K562 (cell line): Measurements from ENCODE around the gene SDHC. TPM values are rescaled to one million over a fixed set of nuclear protein-coding genes. Genes with fewer than 3 reads are reported as not detected.

Experiments
- CGGBP1 ChIP-seq: fragments of 250-450 bp; sonication (Bioruptor Pico); IDR thresholded peaks from 2 replicates; pipeline ENCODE4 v1.9.0; 2021; ENCODE audit warnings: mild to moderate bottlenecking
- E2F6 ChIP-seq, 2 experiments: IDR thresholded peaks; 2 replicates each; pipeline ENCODE4 v1.6.1; 2011; ENCODE audit warnings: borderline replicate concordance in 1 of 2, control low read depth in 1 of 2, low read depth in 1 of 2, low read length in 1 of 2, mild to moderate bottlenecking in 1 of 2, mixed read lengths in 1 of 2, moderate library complexity in 1 of 2; ENCODE audit not compliant: insufficient read depth in 1 of 2, insufficient read length in 1 of 2, poor library complexity in 1 of 2, severe bottlenecking in 1 of 2; ENCODE audit errors: extremely low read depth in 1 of 2
- ETV1 ChIP-seq: fragments of 450-650 bp; conservative IDR thresholded peaks from 2 replicates; pipeline ENCODE4 v1.6.1; 2016; ENCODE audit warnings: missing genetic modification characterization, control low read depth, low read depth, missing compliant biosample characterization
- GATAD2A ChIP-seq: fragments of 450-650 bp; IDR thresholded peaks from 2 replicates; pipeline ENCODE4 v1.6.1; 2017
- HNRNPLL ChIP-seq: fragments of 200-400 bp; formaldehyde crosslinking; IDR thresholded peaks from 2 replicates; pipeline ENCODE4 v1.6.1; 2017; ENCODE audit warnings: low read length, low read depth, mild to moderate bottlenecking; ENCODE audit not compliant: poor library complexity, severe bottlenecking
- IRF2 ChIP-seq: sonication (generic); formaldehyde crosslinking; IDR thresholded peaks from 2 replicates; pipeline ENCODE4 v1.8.1; 2022; ENCODE audit warnings: mild to moderate bottlenecking, missing genetic modification reagents
- MIER1 ChIP-seq: fragments of 450-650 bp; IDR thresholded peaks from 2 replicates; pipeline ENCODE4 v1.6.1; 2016; ENCODE audit warnings: antibody characterized with exemption, mild to moderate bottlenecking, low read depth
- MYNN ChIP-seq, 2 experiments: sonication (generic); formaldehyde crosslinking in 1 of 2; IDR thresholded peaks; 2 replicates each; pipeline versions ENCODE4 v1.5.0 to v1.6.1; 2016 to 2020; ENCODE audit warnings: antibody characterized with exemption in 1 of 2, missing genetic modification reagents in 1 of 2
- NFE2L1 ChIP-seq: fragments of 450-650 bp; IDR thresholded peaks from 2 replicates; pipeline ENCODE4 v1.6.1; 2016; ENCODE audit warnings: missing genetic modification characterization, low read depth, mild to moderate bottlenecking, missing compliant biosample characterization, moderate library complexity, borderline replicate concordance
- NFIC ChIP-seq: fragments of 450-650 bp; IDR thresholded peaks from 2 replicates; pipeline ENCODE4 v1.6.1; 2017; ENCODE audit warnings: mild to moderate bottlenecking, inconsistent platforms
- PHTF2 ChIP-seq: fragments of 250-450 bp; sonication (Bioruptor Pico); IDR thresholded peaks from 2 replicates; pipeline ENCODE4 v1.5.0; 2021; ENCODE audit warnings: mild to moderate bottlenecking
- RB1 ChIP-seq: fragments of 450-650 bp; IDR thresholded peaks from 2 replicates; pipeline ENCODE4 v1.6.1; 2017; ENCODE audit warnings: low read depth, mild to moderate bottlenecking
- RNF2 ChIP-seq: sonication (generic); IDR thresholded peaks from 2 replicates; pipeline ENCODE4 v1.6.1; 2016
- SAP30 ChIP-seq: fragments of 200-600 bp; sonication (generic); IDR thresholded peaks from 2 replicates; pipeline ENCODE4 v1.6.1; 2012; ENCODE audit warnings: borderline replicate concordance, low read depth, mild to moderate bottlenecking, moderate library complexity, low read length, control low read depth, inconsistent platforms; ENCODE audit not compliant: insufficient read depth, poor library complexity, severe bottlenecking
- TFAP4 ChIP-seq: sonication (generic); formaldehyde crosslinking; IDR thresholded peaks from 2 replicates; pipeline ENCODE4 v1.8.0; 2022; ENCODE audit warnings: missing genetic modification reagents, mild to moderate bottlenecking, moderate library complexity, borderline replicate concordance
- ZNF121 ChIP-seq: sonication (generic); formaldehyde crosslinking; conservative IDR thresholded peaks from 2 replicates; pipeline ENCODE4 v1.8.0; 2022; ENCODE audit warnings: missing genetic modification reagents
- ZNF224 ChIP-seq: sonication (generic); formaldehyde crosslinking; IDR thresholded peaks from 2 replicates; pipeline ENCODE4 v1.8.0; 2022; ENCODE audit warnings: mild to moderate bottlenecking, missing genetic modification reagents
- ZNF24 ChIP-seq: fragments of 450-650 bp; IDR thresholded peaks from 2 replicates; pipeline ENCODE4 v1.6.1; 2016
- ZNF444 ChIP-seq: fragments of 250-450 bp; sonication (Bioruptor Pico); IDR thresholded peaks from 2 replicates; pipeline ENCODE4 v1.4.0; 2020; ENCODE audit warnings: mild to moderate bottlenecking, moderate library complexity
- ZNF592 ChIP-seq: fragments of 450-650 bp; IDR thresholded peaks from 2 replicates; pipeline ENCODE4 v1.6.1; 2017; ENCODE audit warnings: antibody characterized with exemption, mild to moderate bottlenecking
- ZNF75A ChIP-seq: fragments of 450-650 bp; formaldehyde crosslinking; IDR thresholded peaks from 2 replicates; pipeline ENCODE4 v1.4.0; 2020; ENCODE audit warnings: mild to moderate bottlenecking
- ZNF778 ChIP-seq: fragments of 450-650 bp; formaldehyde crosslinking; IDR thresholded peaks from 2 replicates; pipeline ENCODE4 v1.4.0; 2020; ENCODE audit warnings: mild to moderate bottlenecking, moderate library complexity
- polyA plus RNA-seq, 8 experiments: library from polyadenylated mRNA; depleted of rRNA in 4 of 8; stranded (reverse) in 5 of 8; unstranded in 3 of 8; fragments of >200 nt; fragmentation: Nextera tagmentation in 2 of 8; fragmentation: Illumina TruSeq in 1 of 8; extraction: Ambion mirVana in 2 of 8; extraction: Trizol in 1 of 8; gene quantifications; 2 replicates each; pipeline versions ENCODE4 v1.2.1 to v1.2.3, GENCODE V29; 2011 to 2014; ENCODE audit warnings: inconsistent platforms in 1 of 8, missing spikeins in 1 of 8
- total RNA-seq, 7 experiments: library from RNA; depleted of rRNA in 6 of 7; stranded (reverse); fragments of >200 nt in 6 of 7; fragmentation: Illumina TruSeq in 2 of 7; extraction: Trizol in 2 of 7; gene quantifications; 2 replicates each; pipeline versions ENCODE4 v1.2.1 to v1.2.3, GENCODE V29; 2011 to 2021; ENCODE audit warnings: low replicate concordance in 1 of 7

The SDHC gene
- total and polyA plus RNA-seq, 9 of the 15 experiments (the other 6 are each of a cell fraction or from before 2014, with no cell fraction given) = 7.7 to 309 (median 174) TPM

- peak; percentile 83 for TF ChIP-seq TFAP4 (CRISPR knock-in tag)
- TF ChIP-seq PHTF2 (CRISPR knock-in tag) = no peak
- TF ChIP-seq ZNF592 = peak; percentile 92
- peak; percentile 93 for TF ChIP-seq HNRNPLL
- TF ChIP-seq RNF2 = peak; percentile 88
- TF ChIP-seq RB1 = peak; percentile 63
- no peak for TF ChIP-seq GATAD2A
- no peak for TF ChIP-seq ZNF778 (CRISPR knock-in tag)
- TF ChIP-seq ZNF121 (CRISPR knock-in tag) = peak; percentile 86
- TF ChIP-seq ZNF444 (CRISPR knock-in tag) = 0 out of 2 replicates have a peak, but pooled peaks have one; percentile 32
- no peak for TF ChIP-seq SAP30
- TF ChIP-seq E2F6 (IDR thresholded peaks at IDR 0.05; ENCODE audit: borderline replicate concordance in 1 of 2, extremely low read depth in 1 of 2, insufficient read depth in 1 of 2, insufficient read length in 1 of 2, low read depth in 1 of 2, low read length in 1 of 2, poor library complexity in 1 of 2, severe bottlenecking in 1 of 2) = no peak
- TF ChIP-seq ETV1 = peak; percentile 72
- no peak; the same call in 1 of the 2 replicates for TF ChIP-seq MYNN (IDR thresholded peaks at IDR 0.05)
- TF ChIP-seq MYNN (CRISPR knock-in tag; IDR thresholded peaks at IDR 0.05) = no peak
- TF ChIP-seq ZNF224 (CRISPR knock-in tag) = no peak
- 0 out of 2 replicates have a peak, but pooled peaks have one; percentile 13 for TF ChIP-seq ZNF75A (CRISPR knock-in tag)
- peak; percentile 56 for TF ChIP-seq ZNF24
- TF ChIP-seq NFE2L1 (tag) = no peak
- TF ChIP-seq IRF2 = no peak
- no peak for TF ChIP-seq MIER1
- peak; percentile 82 for TF ChIP-seq NFIC
- 0 out of 2 replicates have a peak, but pooled peaks have one; percentile 47 for TF ChIP-seq CGGBP1
Observed at GRCh38 chr1:161399257-161399998, 85.2 kb downstream of the SDHC start (continued).
